Prostate gland (tissue), 2 donors: ENCODE results near the gene MSRB3. TPM values are rescaled to one million over a fixed set of nuclear protein-coding genes. Genes with fewer than 3 reads are reported as not detected.
A peak's percentile ranks its signal among the peaks of the same experiment; 100 is the strongest.

Experiments used
- DNase-seq: peaks from one replicate; pipeline ENCODE4 v3.0.0-alpha.2; 2019; ENCODE audit warnings: low spot score
- H3K27ac ChIP-seq, 2 donors: fragments of 200-600 bp; sonication (generic); 2 replicates each; pipeline ENCODE4 v1.5.1; 2017 to 2019
- H3K27me3 ChIP-seq: fragments of 200-600 bp; sonication (generic); replicated peaks from 2 replicates; pipeline ENCODE4 v1.5.1; 2019; ENCODE audit not compliant: insufficient read depth
- H3K36me3 ChIP-seq, 2 donors: fragments of 200-600 bp; sonication (generic); 1 replicate in 1 of 2; 2 replicates in 1 of 2; pipeline versions ENCODE4 v1.5.1 to v1.8.1; 2017 to 2019
- H3K4me1 ChIP-seq: fragments of 200-600 bp; sonication (generic); replicated peaks from 2 replicates; pipeline ENCODE4 v1.5.1; 2019
- H3K4me3 ChIP-seq, 2 donors: fragments of 200-600 bp; sonication (generic); 2 replicates each; pipeline ENCODE4 v1.5.1; 2017 to 2019
- H3K9me3 ChIP-seq: fragments of 200-600 bp; sonication (generic); 2 replicates; pipeline ENCODE4 v1.5.1; 2017
- CTCF ChIP-seq, 4 experiments: fragments of 200-600 bp in 2 of 4; fragments of 450-650 bp in 2 of 4; sonication (generic) in 2 of 4; IDR thresholded peaks; 1 replicate in 3 of 4; 2 replicates in 1 of 4; pipeline ENCODE4 v1.5.1; 2016 to 2019; ENCODE audit warnings: antibody characterized with exemption in 4 of 4, mild to moderate bottlenecking in 2 of 4, moderate library complexity in 2 of 4
- POLR2A ChIP-seq: fragments of 450-650 bp; IDR thresholded peaks from one replicate; pipeline ENCODE4 v1.6.1; 2016; ENCODE audit warnings: antibody characterized with exemption, mild to moderate bottlenecking
- POLR2AphosphoS5 ChIP-seq: sonication (generic); formaldehyde crosslinking; IDR thresholded peaks from one replicate; pipeline ENCODE4 v1.6.1; 2017; ENCODE audit warnings: antibody characterized with exemption
- WGBS: methylation state at CpG from one replicate; pipeline ENCODE4 v1.1.5; 2018; 5-methylcytosine and 5-hydroxymethylcytosine counted together
- intact Hi-C: fragments of 100-400 bp; cut with DNase I; formaldehyde crosslinking; loops from one replicate; pipeline ENCODE4 v1.14.2; 2022
- total RNA-seq, 2 donors: library from RNA; depleted of rRNA; stranded (reverse); fragments of >200 nt; gene quantifications; one replicate each; pipeline ENCODE4 v1.1.0, GENCODE V29; 2016

Gene MSRB3
- total RNA-seq = 10 to 100 TPM; 32.2 to 42.9 TPM

- H3K4me1 ChIP-seq = no peaks in the 10 kb centered on the region
- H3K4me3 ChIP-seq = peak within 1 kb of the TSS; percentile 58 to 61
- no peaks in the 10 kb centered on the region for H3K27me3 ChIP-seq
- under 1% methylated on average over 65 of the region's 85 CpGs for WGBS
- intact Hi-C loops = no loop called here
- TF ChIP-seq POLR2A = peak; percentile 18
- TF ChIP-seq CTCF (IDR thresholded peaks at IDR 0.05) = no peak
- peak; percentile 74 for TF ChIP-seq POLR2AphosphoS5
- peak; percentile 60 for DNase-seq
- no peaks in the 10 kb centered on the region for H3K36me3 ChIP-seq
- no peaks in the 10 kb centered on the region for H3K9me3 ChIP-seq
- H3K27ac ChIP-seq = peak within 1 kb of the TSS; percentile 76 to 84
Measured at GRCh38 chr12:65278576-65279368, at the start of gene MSRB3. MSRB3 (plus strand) TSS chr12:65278683; CDS start chr12:65308580, 29,897 bp downstream.

GRCh38 chr12:65229441-65229840 is 49.0 kb upstream of the MSRB3 start:
- no peak for TF ChIP-seq POLR2AphosphoS5
- no peak for TF ChIP-seq CTCF (IDR thresholded peaks at IDR 0.05)
- TF ChIP-seq POLR2A = no peak
- intact Hi-C loops = loop anchor here (10.0 kb wide), 1 partner anchor 65 kb away; the partner anchor contains the start of gene LEMD3
- Histone ChIP-seq H3K9me3 (no peaks in the 10 kb centered on the region), H3K4me3 (no peak overlapping the region), H3K27me3 (no peaks in the 10 kb centered on the region), H3K36me3 (no peaks in the 10 kb centered on the region), H3K4me1 (no peaks in the 10 kb centered on the region), H3K27ac (no peak overlapping the region)
- WGBS = 83% methylated on average over 1 of the region's 1 CpG
- DNase-seq = no peak

GRCh38 chr12:65232476-65233077 is 45.9 kb upstream of the MSRB3 start:
- Histone ChIP-seq H3K36me3 (no peaks in the 10 kb centered on the region), H3K4me1 (no peaks in the 10 kb centered on the region), H3K9me3 (no peaks in the 10 kb centered on the region), H3K27me3 (no peaks in the 10 kb centered on the region), H3K4me3 (no peak overlapping the region), H3K27ac (no peak overlapping the region)
- intact Hi-C loops = loop anchor here (5.0 kb wide), 1 partner anchor 340 kb away; no protein-coding TSS in a partner anchor
- no peak for DNase-seq
- WGBS = 26% methylated on average over 3 of the region's 3 CpGs
- TF ChIP-seq CTCF (IDR thresholded peaks at IDR 0.05) (peak in 3 of 4 experiments; percentile 25 to 39 (median 31)), POLR2AphosphoS5 (no peak)

- 98% methylated on average over 1 of the region's 1 CpG for WGBS
- intact Hi-C loops = no loop called here
Measured at GRCh38 chr12:65237153-65237552, 41.3 kb upstream of the MSRB3 start.

More at GRCh38 chr12:65237153-65237552, 41.3 kb upstream of the MSRB3 start:
- Histone ChIP-seq H3K4me3 (no peak overlapping the region), H3K27ac (no peak overlapping the region), H3K9me3 (no peaks in the 10 kb centered on the region), H3K4me1 (no peaks in the 10 kb centered on the region), H3K36me3 (no peaks in the 10 kb centered on the region), H3K27me3 (no peaks in the 10 kb centered on the region)
- no peak for DNase-seq
- TF ChIP-seq POLR2A = no peak
- TF ChIP-seq POLR2AphosphoS5 = no peak
- no peak for TF ChIP-seq CTCF (IDR thresholded peaks at IDR 0.05)
